ENCODE measurements around the gene S100A9. TPM values are rescaled to one million over a fixed set of nuclear protein-coding genes. Genes with fewer than 3 reads are reported as not detected.

S100A9 gene
- total RNA-seq, 1 experiment from 2014 or later: 0.33 TPM

DNA sequence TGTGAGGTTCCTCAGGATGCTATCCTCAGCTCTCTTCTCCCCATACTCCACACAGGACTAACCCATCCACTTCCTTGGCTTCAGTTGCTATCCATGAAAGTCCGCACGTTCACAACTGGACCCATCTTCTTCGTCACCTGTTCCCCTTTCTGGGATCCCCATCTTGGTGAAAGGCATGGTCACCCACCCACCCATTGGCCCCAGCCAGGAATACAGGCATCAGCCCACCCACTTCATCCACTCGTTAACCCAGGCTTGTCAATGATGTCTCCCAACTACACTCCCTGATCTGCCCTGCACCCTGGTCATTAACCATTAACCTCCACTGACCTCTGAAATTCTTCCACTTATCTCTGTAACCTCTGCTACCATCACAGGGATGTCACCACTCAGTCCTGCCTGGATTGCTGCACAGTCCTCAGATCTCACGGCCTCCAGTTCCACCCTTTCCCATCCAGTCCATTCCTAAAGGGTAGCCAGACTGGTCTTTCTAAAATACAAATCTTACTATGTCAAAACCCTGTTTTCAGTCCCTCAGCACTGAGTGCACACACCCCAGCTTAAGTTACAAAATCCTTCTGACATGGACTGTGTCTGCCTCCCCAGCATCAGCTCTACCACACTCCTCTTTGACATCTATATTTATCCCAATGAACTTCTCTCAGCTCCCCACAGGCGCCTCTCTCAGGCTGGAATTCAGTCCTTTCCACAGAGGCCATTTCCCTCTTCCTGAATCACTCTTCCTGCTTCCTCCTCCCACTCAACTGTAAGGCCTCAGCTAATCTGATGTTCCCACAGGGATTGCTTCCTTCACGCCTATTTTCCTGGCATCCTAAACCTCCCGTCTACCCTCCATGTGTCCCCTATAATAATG is 19.4 kb upstream of the S100A9 start:
- no peak for DNase-seq (ENCODE audit: low spot score)
- H3K27ac Mint-ChIP-seq: no peak overlapping the region
- H3K36me3 Mint-ChIP-seq: no peaks in the 10 kb centered on the region
- H3K4me3 Mint-ChIP-seq: no peak overlapping the region
- TF ChIP-seq MYBL2 (CRISPR knock-in tag; IDR thresholded peaks at IDR 0.05) (no peak), TP53 (CRISPR knock-in tag; IDR thresholded peaks at IDR 0.05) (no peak), NFATC4 (CRISPR knock-in tag; IDR thresholded peaks at IDR 0.05) (no peak), ATF2 (CRISPR knock-in tag; IDR thresholded peaks at IDR 0.05; ENCODE audit: borderline replicate concordance, low read depth) (no peak), E2F5 (CRISPR knock-in tag; IDR thresholded peaks at IDR 0.05) (no peak), ZBTB43 (CRISPR knock-in tag; IDR thresholded peaks at IDR 0.05) (no peak), FOXP1 (CRISPR knock-in tag; IDR thresholded peaks at IDR 0.05; ENCODE audit: borderline replicate concordance) (no peak), JAZF1 (CRISPR knock-in tag; IDR thresholded peaks at IDR 0.05) (no peak), NR2C2 (CRISPR knock-in tag; IDR thresholded peaks at IDR 0.05) (no peak), CBFB (CRISPR knock-in tag; IDR thresholded peaks at IDR 0.05; ENCODE audit: low read depth) (no peak), SP1 (CRISPR knock-in tag; conservative IDR thresholded peaks at IDR 0.05) (no peak), ZNF263 (CRISPR knock-in tag; IDR thresholded peaks at IDR 0.05; ENCODE audit: low read depth) (no peak), CTCF (IDR thresholded peaks at IDR 0.05) (no peak), HMGXB4 (CRISPR knock-in tag; IDR thresholded peaks at IDR 0.05) (no peak), FOXK1 (CRISPR knock-in tag; IDR thresholded peaks at IDR 0.05) (no peak)
- TF ChIP-seq, protein P1, sequence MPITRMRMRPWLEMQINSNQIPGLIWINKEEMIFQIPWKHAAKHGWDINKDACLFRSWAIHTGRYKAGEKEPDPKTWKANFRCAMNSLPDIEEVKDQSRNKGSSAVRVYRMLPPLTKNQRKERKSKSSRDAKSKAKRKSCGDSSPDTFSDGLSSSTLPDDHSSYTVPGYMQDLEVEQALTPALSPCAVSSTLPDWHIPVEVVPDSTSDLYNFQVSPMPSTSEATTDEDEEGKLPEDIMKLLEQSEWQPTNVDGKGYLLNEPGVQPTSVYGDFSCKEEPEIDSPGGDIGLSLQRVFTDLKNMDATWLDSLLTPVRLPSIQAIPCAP (CRISPR knock-in tag; IDR thresholded peaks at IDR 0.05): no peak
- TF ChIP-seq, protein P2, sequence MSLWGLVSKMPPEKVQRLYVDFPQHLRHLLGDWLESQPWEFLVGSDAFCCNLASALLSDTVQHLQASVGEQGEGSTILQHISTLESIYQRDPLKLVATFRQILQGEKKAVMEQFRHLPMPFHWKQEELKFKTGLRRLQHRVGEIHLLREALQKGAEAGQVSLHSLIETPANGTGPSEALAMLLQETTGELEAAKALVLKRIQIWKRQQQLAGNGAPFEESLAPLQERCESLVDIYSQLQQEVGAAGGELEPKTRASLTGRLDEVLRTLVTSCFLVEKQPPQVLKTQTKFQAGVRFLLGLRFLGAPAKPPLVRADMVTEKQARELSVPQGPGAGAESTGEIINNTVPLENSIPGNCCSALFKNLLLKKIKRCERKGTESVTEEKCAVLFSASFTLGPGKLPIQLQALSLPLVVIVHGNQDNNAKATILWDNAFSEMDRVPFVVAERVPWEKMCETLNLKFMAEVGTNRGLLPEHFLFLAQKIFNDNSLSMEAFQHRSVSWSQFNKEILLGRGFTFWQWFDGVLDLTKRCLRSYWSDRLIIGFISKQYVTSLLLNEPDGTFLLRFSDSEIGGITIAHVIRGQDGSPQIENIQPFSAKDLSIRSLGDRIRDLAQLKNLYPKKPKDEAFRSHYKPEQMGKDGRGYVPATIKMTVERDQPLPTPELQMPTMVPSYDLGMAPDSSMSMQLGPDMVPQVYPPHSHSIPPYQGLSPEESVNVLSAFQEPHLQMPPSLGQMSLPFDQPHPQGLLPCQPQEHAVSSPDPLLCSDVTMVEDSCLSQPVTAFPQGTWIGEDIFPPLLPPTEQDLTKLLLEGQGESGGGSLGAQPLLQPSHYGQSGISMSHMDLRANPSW (CRISPR knock-in tag; conservative IDR thresholded peaks at IDR 0.05; ENCODE audit: low read depth): no peak
- TF ChIP-seq, protein P3, sequence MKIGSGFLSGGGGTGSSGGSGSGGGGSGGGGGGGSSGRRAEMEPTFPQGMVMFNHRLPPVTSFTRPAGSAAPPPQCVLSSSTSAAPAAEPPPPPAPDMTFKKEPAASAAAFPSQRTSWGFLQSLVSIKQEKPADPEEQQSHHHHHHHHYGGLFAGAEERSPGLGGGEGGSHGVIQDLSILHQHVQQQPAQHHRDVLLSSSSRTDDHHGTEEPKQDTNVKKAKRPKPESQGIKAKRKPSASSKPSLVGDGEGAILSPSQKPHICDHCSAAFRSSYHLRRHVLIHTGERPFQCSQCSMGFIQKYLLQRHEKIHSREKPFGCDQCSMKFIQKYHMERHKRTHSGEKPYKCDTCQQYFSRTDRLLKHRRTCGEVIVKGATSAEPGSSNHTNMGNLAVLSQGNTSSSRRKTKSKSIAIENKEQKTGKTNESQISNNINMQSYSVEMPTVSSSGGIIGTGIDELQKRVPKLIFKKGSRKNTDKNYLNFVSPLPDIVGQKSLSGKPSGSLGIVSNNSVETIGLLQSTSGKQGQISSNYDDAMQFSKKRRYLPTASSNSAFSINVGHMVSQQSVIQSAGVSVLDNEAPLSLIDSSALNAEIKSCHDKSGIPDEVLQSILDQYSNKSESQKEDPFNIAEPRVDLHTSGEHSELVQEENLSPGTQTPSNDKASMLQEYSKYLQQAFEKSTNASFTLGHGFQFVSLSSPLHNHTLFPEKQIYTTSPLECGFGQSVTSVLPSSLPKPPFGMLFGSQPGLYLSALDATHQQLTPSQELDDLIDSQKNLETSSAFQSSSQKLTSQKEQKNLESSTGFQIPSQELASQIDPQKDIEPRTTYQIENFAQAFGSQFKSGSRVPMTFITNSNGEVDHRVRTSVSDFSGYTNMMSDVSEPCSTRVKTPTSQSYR (CRISPR knock-in tag; IDR thresholded peaks at IDR 0.05): no peak
- TF ChIP-seq, protein P4, sequence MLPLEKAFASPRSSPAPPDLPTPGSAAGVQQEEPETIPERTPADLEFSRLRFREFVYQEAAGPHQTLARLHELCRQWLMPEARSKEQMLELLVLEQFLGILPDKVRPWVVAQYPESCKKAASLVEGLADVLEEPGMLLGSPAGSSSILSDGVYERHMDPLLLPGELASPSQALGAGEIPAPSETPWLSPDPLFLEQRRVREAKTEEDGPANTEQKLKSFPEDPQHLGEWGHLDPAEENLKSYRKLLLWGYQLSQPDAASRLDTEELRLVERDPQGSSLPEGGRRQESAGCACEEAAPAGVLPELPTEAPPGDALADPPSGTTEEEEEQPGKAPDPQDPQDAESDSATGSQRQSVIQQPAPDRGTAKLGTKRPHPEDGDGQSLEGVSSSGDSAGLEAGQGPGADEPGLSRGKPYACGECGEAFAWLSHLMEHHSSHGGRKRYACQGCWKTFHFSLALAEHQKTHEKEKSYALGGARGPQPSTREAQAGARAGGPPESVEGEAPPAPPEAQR (CRISPR knock-in tag; IDR thresholded peaks at IDR 0.05): no peak
- POLR2A ChIA-PET: no interaction called here
- no peaks in the 10 kb centered on the region for H3K4me1 Mint-ChIP-seq
- H3K27me3 Mint-ChIP-seq (ENCODE audit: low read depth): peaks cover 7% of the 10 kb centered on the region
- CTCF ChIA-PET: interaction anchor here (3.1 kb wide), 2 partner anchors 15 to 17 kb away, joined by 10 to 15 read pairs; no protein-coding TSS in a partner anchor
- peaks cover 8% of the 10 kb centered on the region; the same call in 1 of the 2 replicates for H3K9me3 Mint-ChIP-seq
- ATAC-seq: no peak
